Right cardiac atrium (tissue), 5 donors: ENCODE measurements around the gene PLOD3. TPM values are rescaled to one million over a fixed set of nuclear protein-coding genes. Genes with fewer than 3 reads are reported as not detected.
A peak's percentile ranks its signal among the peaks of the same experiment; 100 is the strongest.

ENCODE experiments used
- ATAC-seq, 2 donors: fragments of 200-7000 bp; cut with Tn5 transposase; one replicate each; pipeline versions ENCODE4 v1.8.0 to v1.9.1; 2020; ENCODE audit warnings: moderate library complexity in 2 of 2, mild to moderate bottlenecking in 1 of 2
- DNase-seq, 3 donors: peaks; one replicate each; pipeline ENCODE4 v3.0.0-alpha.2; 2020
- H3K27ac ChIP-seq: one replicate; pipeline ENCODE4 v1.5.1; 2013; ENCODE audit warnings: mild to moderate bottlenecking, low read length, control low read depth, moderate library complexity
- H3K27me3 ChIP-seq: one replicate; pipeline ENCODE4 v1.6.1; 2013; ENCODE audit not compliant: control insufficient read depth, insufficient read depth
- H3K4me1 ChIP-seq: one replicate; pipeline ENCODE4 v1.6.1; 2013; ENCODE audit warnings: low read length; ENCODE audit not compliant: control insufficient read depth, insufficient read depth
- H3K4me3 ChIP-seq: one replicate; pipeline ENCODE4 v1.5.1; 2013; ENCODE audit warnings: low read length, control low read depth
- H3K9me3 ChIP-seq: one replicate; pipeline ENCODE4 v1.6.1; 2013; ENCODE audit warnings: low read length; ENCODE audit not compliant: control insufficient read depth
- WGBS: extraction: QIAGEN DNeasy Blood & Tissue Kit; methylation state at CpG from one replicate; pipeline ENCODE4 v1.1.7; 2013; 5-methylcytosine and 5-hydroxymethylcytosine counted together
- intact Hi-C, 4 donors: fragments of 100-400 bp; cut with DNase I; formaldehyde crosslinking; loops; one replicate each; pipeline versions ENCODE4 v1.11.0 to v1.14.0; 2022 to 2023
- polyA plus RNA-seq: library from polyadenylated mRNA; stranded (reverse); fragments of 200-250 nt; gene quantifications from one replicate; pipeline ENCODE4 v1.2.3, GENCODE V29; 2013
- total RNA-seq, 4 donors: library from RNA; stranded (reverse); fragmentation: NEBNext Ultra II Directional; extraction: Animal tissue kit (Norgen Biotek cat#: 25700); gene quantifications; one replicate each; pipeline ENCODE4 v1.2.1, GENCODE V29; 2021
- donor health status: healthy with polysubstance abuse.
- donor health status: DM: no; HTN: yes; CAD: no.
- donor health status: DM: no; HTN: no; CAD: no.
- donor health status: DM: no; HTN: yes; CAD: no; lungs with severe emphysema.
- donor health status: DM: yes; HTN: yes; CAD: no.

The PLOD3 gene
- total and polyA plus RNA-seq, 5 donors, result 31.2 to 52.8 (median 41.7) TPM

- intact Hi-C loops, result no loop called here
- 95% methylated on average over 5 of the region's 5 CpGs for WGBS
Measured at GRCh38 chr7:101248276-101248675, 30.9 kb upstream of the PLOD3 start.

DNA sequence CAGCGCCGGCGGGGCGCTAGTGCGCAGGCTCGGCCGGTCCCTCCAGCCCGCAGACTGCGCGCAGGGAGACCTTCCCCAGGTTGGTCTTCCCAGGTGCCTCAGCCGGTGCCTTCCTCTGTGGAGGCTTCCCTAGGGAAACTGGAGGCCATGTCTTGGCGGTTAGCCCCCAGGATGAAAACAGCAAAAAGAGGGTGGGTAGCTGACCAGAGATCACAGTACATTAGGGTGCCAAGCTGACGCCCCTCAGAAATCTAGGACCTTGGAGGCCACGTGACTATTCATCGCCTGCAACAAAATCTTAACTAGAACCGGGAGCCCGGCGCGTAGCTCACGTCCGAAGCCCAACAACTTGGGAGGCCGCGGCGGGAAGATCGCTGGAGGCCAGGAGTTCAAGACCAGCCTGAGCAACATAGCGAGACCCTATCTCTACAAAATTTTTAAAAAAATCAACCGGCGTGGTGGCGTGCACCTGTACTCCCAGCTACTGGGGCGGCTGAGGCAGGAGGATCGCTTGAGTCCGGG, 27.8 kb upstream of the PLOD3 start:
- H3K4me3 ChIP-seq, result peak overlapping the region; percentile 73
- H3K9me3 ChIP-seq, result no peaks in the 10 kb centered on the region
- intact Hi-C loops, result no loop called here
- H3K4me1 ChIP-seq, result no peaks in the 10 kb centered on the region
- no peaks in the 10 kb centered on the region for H3K27me3 ChIP-seq
- DNase-seq, result peak in 1 of 3 donors; percentile 23
- peak overlapping the region; percentile 54 for H3K27ac ChIP-seq
- no peak for ATAC-seq
- WGBS, result 28% methylated on average over 32 of the region's 32 CpGs

More at GRCh38 chr7:101248276-101248675, 30.9 kb upstream of the PLOD3 start:
- Histone ChIP-seq H3K4me3 (no peak overlapping the region), H3K4me1 (peaks cover 4% of the 10 kb centered on the region), H3K27me3 (no peaks in the 10 kb centered on the region), H3K9me3 (no peaks in the 10 kb centered on the region), H3K27ac (no peak overlapping the region)
- ATAC-seq (no peak), DNase-seq (no peak)

GRCh38 chr7:101244375-101245146, 27.2 kb upstream of the PLOD3 start, which contains the start of gene FIS1:
FIS1 (minus strand) TSS chr7:101245081; CDS start chr7:101245004, 77 bp downstream.
- Histone ChIP-seq H3K4me3 (peak within 1 kb of the TSS; percentile 73), H3K9me3 (no peaks in the 10 kb centered on the region), H3K27me3 (no peaks in the 10 kb centered on the region), H3K4me1 (no peaks in the 10 kb centered on the region), H3K27ac (peak within 1 kb of the TSS; percentile 94)
- peak; percentile 98 for ATAC-seq
- intact Hi-C loops, result no loop called here
- WGBS, result under 1% methylated on average over 45 of the region's 45 CpGs
- peak; percentile 95 to 98 (median 98) for DNase-seq

- H3K4me3 ChIP-seq, result peak overlapping the region; percentile 73
- peak overlapping the region; percentile 94 for H3K27ac ChIP-seq
- H3K9me3 ChIP-seq, result no peaks in the 10 kb centered on the region
- ATAC-seq (peak in 1 of 2 donors; percentile 1), DNase-seq (peak in 1 of 3 donors; percentile 31)
- WGBS, result 16% methylated on average over 28 of the region's 28 CpGs
- no peaks in the 10 kb centered on the region for H3K27me3 ChIP-seq
- intact Hi-C loops, result no loop called here
- peaks cover under 1% of the 10 kb centered on the region for H3K4me1 ChIP-seq
Measured at GRCh38 chr7:101243646-101244374, 26.4 kb upstream of the PLOD3 start.

GRCh38 chr7:101241443-101242349, 24.3 kb upstream of the PLOD3 start:
- Histone ChIP-seq H3K27me3 (no peaks in the 10 kb centered on the region), H3K4me3 (no peak overlapping the region), H3K9me3 (no peaks in the 10 kb centered on the region), H3K27ac (no peak overlapping the region), H3K4me1 (peaks cover 9% of the 10 kb centered on the region)
- intact Hi-C loops, result no loop called here
- no peak for ATAC-seq
- no peak for DNase-seq
- 82% methylated on average over 16 of the region's 16 CpGs for WGBS

DNA sequence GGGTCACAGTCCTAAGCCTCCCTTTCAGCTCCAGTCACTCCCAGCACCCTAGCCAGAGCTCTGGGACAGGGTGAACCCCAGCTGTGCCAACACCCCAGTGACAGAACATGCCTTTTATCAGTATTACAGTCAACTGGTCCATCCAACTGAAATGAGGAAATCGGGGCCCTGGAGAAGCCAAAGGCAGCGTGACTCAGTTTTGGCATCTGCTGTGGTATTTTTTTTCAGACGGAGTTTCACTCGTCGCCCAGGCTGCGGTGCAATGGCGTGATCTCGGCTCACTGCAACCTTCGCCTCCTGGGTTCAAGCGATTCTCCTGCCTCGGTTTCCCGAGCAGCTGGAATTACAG, 23.6 kb upstream of the PLOD3 start:
- 79% methylated on average over 12 of the region's 12 CpGs for WGBS
- H3K9me3 ChIP-seq, result no peaks in the 10 kb centered on the region
- no peak overlapping the region for H3K4me3 ChIP-seq
- ATAC-seq (no peak), DNase-seq (peak in 1 of 3 donors; percentile 68)
- no peaks in the 10 kb centered on the region for H3K27me3 ChIP-seq
- H3K27ac ChIP-seq, result no peak overlapping the region
- intact Hi-C loops, result no loop called here
- peaks cover 9% of the 10 kb centered on the region for H3K4me1 ChIP-seq

- Histone ChIP-seq H3K27ac (no peak overlapping the region), H3K9me3 (no peaks in the 10 kb centered on the region), H3K4me1 (peaks cover 9% of the 10 kb centered on the region), H3K27me3 (no peaks in the 10 kb centered on the region), H3K4me3 (no peak overlapping the region)
- intact Hi-C loops, result no loop called here
- DNase-seq (peak in 1 of 3 donors; percentile 45), ATAC-seq (no peak)
- WGBS, result 88% methylated on average over 32 of the region's 32 CpGs
Measured at GRCh38 chr7:101240226-101241014, 23.0 kb upstream of the PLOD3 start.

DNA sequence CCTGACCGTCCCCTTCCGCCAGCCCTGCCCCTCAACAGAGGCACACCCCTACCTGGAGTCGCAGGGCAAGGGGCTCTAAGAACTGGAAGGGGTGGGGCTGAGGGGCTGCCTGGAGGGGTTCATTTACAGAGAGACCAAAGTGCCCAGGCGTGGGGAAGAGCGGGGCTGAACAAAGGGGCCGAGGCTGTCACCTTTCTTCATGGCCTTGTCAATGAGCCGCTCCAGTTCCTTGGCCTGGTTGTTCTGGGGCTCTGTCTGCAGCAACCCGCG, 22.5 kb upstream of the PLOD3 start:
- WGBS, result 89% methylated on average over 9 of the region's 9 CpGs

DNA sequence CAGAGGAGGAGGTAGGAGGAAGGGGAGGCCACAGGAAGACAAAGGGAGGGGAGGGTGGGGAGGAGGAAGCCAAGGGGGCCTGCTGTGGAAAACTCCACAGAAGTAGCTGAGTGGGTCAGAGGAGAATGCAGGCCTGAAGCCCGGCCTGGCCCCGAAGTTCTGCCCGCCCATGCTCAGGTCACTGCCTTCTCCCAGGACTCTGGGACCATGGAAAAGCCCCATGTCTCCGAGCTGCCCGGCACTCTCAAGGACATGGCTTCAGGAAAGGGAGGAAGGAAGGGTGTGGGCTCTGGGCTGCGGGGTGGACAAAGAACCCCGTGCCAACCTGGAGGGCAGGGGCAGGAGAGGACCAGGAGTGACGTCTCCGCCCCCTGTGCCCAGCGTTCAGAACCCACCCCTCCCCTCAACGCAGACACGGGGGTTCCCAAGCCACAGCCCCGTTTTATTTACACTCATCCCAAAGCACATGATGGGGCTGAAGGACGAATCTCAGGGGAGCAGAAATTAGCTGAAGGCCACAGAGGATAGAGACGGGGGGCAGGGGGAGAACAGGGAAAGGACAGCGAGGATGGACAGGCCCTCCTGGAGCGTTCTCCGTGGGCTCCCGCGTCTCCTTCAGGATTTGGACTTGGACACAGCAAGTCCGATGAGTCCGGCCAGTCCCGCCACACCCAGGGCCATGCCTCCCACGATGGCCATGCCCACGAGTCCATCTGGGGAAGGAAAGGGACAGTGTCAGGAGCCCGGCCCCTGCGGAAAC, 22.0 kb upstream of the PLOD3 start:
- Histone ChIP-seq H3K4me1 (peaks cover 9% of the 10 kb centered on the region), H3K27ac (peak overlapping the region; percentile 78), H3K27me3 (no peaks in the 10 kb centered on the region), H3K4me3 (no peak overlapping the region), H3K9me3 (no peaks in the 10 kb centered on the region)
- peak; percentile 25 to 67 for ATAC-seq
- intact Hi-C loops, result no loop called here
- DNase-seq, result peak in 2 of 3 donors; percentile 61 to 75
- 59% methylated on average over 27 of the region's 27 CpGs for WGBS

More for the DNA sequence above, 22.5 kb upstream of the PLOD3 start:
- Histone ChIP-seq H3K4me3 (no peak overlapping the region), H3K9me3 (no peaks in the 10 kb centered on the region), H3K27ac (peak overlapping the region; percentile 7), H3K27me3 (no peaks in the 10 kb centered on the region), H3K4me1 (peaks cover 9% of the 10 kb centered on the region)
- intact Hi-C loops, result no loop called here
- DNase-seq, result no peak
- ATAC-seq, result no peak
